Muscle layer of duodenum (tissue), 2 donors: ENCODE data around the gene UBXN1.
A peak's percentile ranks its signal among the peaks of the same experiment; 100 is the strongest.
"Not testable (repeated sequence)": the region's sequence is repeated elsewhere in the genome, so short reads cannot be mapped to it uniquely, and the experiment has no call there.

Experiments used
- H3K27ac ChIP-seq: one replicate; pipeline ENCODE4 v1.7.0; 2013; ENCODE audit warnings: mild to moderate bottlenecking, low read length
- H3K27me3 ChIP-seq: one replicate; pipeline ENCODE4 v1.7.0; 2013; ENCODE audit warnings: low read depth, mild to moderate bottlenecking, control low read depth, low read length
- H3K36me3 ChIP-seq, 2 donors: one replicate each; pipeline ENCODE4 v1.7.0; 2013; ENCODE audit warnings: low read length in 2 of 2, control low read depth in 1 of 2, mild to moderate bottlenecking in 1 of 2; ENCODE audit not compliant: insufficient read depth in 2 of 2, control insufficient read depth in 1 of 2
- H3K4me1 ChIP-seq, 2 donors: one replicate each; pipeline ENCODE4 v1.7.0; 2013; ENCODE audit warnings: low read length in 2 of 2, mild to moderate bottlenecking in 2 of 2, control low read depth in 1 of 2, moderate library complexity in 1 of 2; ENCODE audit not compliant: insufficient read depth in 2 of 2, control insufficient read depth in 1 of 2
- H3K4me3 ChIP-seq, 2 donors: one replicate each; pipeline ENCODE4 v1.7.0; 2013; ENCODE audit warnings: low read length in 2 of 2, low read depth in 1 of 2, mild to moderate bottlenecking in 1 of 2
- H3K9me3 ChIP-seq, 2 donors: one replicate each; pipeline ENCODE4 v1.7.0; 2013; ENCODE audit warnings: low read length in 2 of 2, control low read depth in 1 of 2, mild to moderate bottlenecking in 1 of 2; ENCODE audit not compliant: control insufficient read depth in 1 of 2
- donor health status: healthy.

Gene UBXN1

DNA sequence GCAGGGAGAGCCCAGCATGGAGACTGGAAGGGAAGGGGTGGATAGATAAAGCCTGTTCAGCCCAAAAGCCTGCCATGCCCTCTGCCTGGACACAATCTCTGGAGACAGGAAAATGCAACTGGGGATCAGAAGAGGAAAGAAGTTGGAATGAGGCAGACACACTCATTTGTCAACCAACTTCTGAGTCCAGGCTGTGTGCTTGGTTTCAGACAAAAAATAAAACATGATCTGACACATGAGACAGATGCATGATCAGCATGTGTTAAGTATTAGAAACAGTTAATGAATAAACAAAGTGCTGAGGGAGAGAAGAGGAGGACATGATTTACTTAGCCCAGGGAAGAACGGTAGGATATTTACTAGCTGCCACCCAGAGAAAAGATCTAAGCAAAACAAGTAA, 9.6 kb upstream of the UBXN1 start:
- H3K36me3 ChIP-seq = peaks cover 25 to 30% of the 10 kb centered on the region in 2 donors
- H3K27me3 ChIP-seq = no peaks in the 10 kb centered on the region
- H3K4me3 ChIP-seq = peak overlapping the region; percentile 47
- peaks cover 0 to 12% of the 10 kb centered on the region in 2 donors for H3K4me1 ChIP-seq
- H3K27ac ChIP-seq = peak overlapping the region; percentile 49
- H3K9me3 ChIP-seq = no peaks in the 10 kb centered on the region

- Histone ChIP-seq H3K4me3 (peak overlapping the region; percentile 47), H3K36me3 (peaks cover 22 to 27% of the 10 kb centered on the region in 2 donors), H3K27ac (no peak overlapping the region), H3K9me3 (no peaks in the 10 kb centered on the region), H3K4me1 (peaks cover 0 to 12% of the 10 kb centered on the region in 2 donors), H3K27me3 (no peaks in the 10 kb centered on the region)
These were observed 8.9 kb upstream of the UBXN1 start for GRCh38 chr11:62687508-62688396.

- H3K27ac ChIP-seq = no peak overlapping the region
- no peak overlapping the region for H3K4me3 ChIP-seq
- H3K4me1 ChIP-seq = peaks cover 6 to 15% of the 10 kb centered on the region in 2 donors
- peaks cover 0 to 5% of the 10 kb centered on the region in 2 donors for H3K36me3 ChIP-seq
- no peaks in the 10 kb centered on the region for H3K9me3 ChIP-seq
- H3K27me3 ChIP-seq = no peaks in the 10 kb centered on the region
These were observed 3.6 kb upstream of the UBXN1 start for GRCh38 chr11:62682518-62682917.

GRCh38 chr11:62680825-62681240, 2.0 kb upstream of the UBXN1 start:
- Histone ChIP-seq H3K9me3 (no peaks in the 10 kb centered on the region), H3K4me3 (no peak overlapping the region), H3K27ac (no peak overlapping the region), H3K36me3 (peaks cover 13 to 19% of the 10 kb centered on the region in 2 donors), H3K4me1 (peaks cover 6 to 26% of the 10 kb centered on the region in 2 donors), H3K27me3 (no peaks in the 10 kb centered on the region)

- peaks cover 13 to 24% of the 10 kb centered on the region in 2 donors for H3K36me3 ChIP-seq
- no peaks in the 10 kb centered on the region for H3K27me3 ChIP-seq
- H3K9me3 ChIP-seq = no peaks in the 10 kb centered on the region
- H3K27ac ChIP-seq = peak overlapping the region; percentile 83
- H3K4me3 ChIP-seq = peak overlapping the region; percentile 84 to 96
- peaks cover 6 to 29% of the 10 kb centered on the region in 2 donors for H3K4me1 ChIP-seq
These were observed 472 bp downstream of the UBXN1 start for GRCh38 chr11:62678433-62678769.

GRCh38 chr11:62677714-62678113, 1.2 kb downstream of the UBXN1 start:
- Histone ChIP-seq H3K27me3 (no peaks in the 10 kb centered on the region), H3K4me3 (peak overlapping the region; percentile 84 to 96), H3K9me3 (no peaks in the 10 kb centered on the region), H3K4me1 (peaks cover 6 to 35% of the 10 kb centered on the region in 2 donors), H3K36me3 (peaks cover 13 to 24% of the 10 kb centered on the region in 2 donors), H3K27ac (peak overlapping the region; percentile 83)

GRCh38 chr11:62677156-62677555, 1.7 kb downstream of the UBXN1 start:
- H3K27ac ChIP-seq = no peak overlapping the region
- no peak overlapping the region for H3K4me3 ChIP-seq
- H3K9me3 ChIP-seq = no peaks in the 10 kb centered on the region
- peaks cover 6 to 41% of the 10 kb centered on the region in 2 donors for H3K4me1 ChIP-seq
- H3K27me3 ChIP-seq = no peaks in the 10 kb centered on the region
- peaks cover 13 to 24% of the 10 kb centered on the region in 2 donors for H3K36me3 ChIP-seq

DNA sequence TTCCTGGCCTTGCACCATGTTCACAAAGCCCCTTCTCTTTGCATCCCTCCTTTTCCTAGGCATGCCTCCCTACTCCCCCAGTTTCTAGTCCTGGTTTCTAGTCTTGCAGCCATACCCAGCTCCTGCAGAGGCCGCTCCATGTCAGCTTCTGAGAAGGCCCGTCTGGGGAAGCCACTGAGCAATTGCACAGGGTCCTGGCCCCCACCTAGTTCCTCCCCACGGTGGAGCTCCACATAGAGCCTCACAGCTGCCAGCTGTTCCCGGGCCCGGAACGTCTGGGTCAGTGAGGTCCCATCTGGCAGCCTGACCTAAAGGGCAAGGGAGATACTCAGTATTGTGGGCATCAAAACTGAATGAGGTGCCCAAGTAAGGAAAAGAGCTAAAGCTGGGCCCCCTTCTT, 2.2 kb downstream of the UBXN1 start:
- Histone ChIP-seq H3K9me3 (no peaks in the 10 kb centered on the region), H3K4me1 (peaks cover 6 to 41% of the 10 kb centered on the region in 2 donors), H3K4me3 (no peak overlapping the region), H3K27ac (no peak overlapping the region), H3K36me3 (peaks cover 13 to 24% of the 10 kb centered on the region in 2 donors), H3K27me3 (no peaks in the 10 kb centered on the region)

DNA sequence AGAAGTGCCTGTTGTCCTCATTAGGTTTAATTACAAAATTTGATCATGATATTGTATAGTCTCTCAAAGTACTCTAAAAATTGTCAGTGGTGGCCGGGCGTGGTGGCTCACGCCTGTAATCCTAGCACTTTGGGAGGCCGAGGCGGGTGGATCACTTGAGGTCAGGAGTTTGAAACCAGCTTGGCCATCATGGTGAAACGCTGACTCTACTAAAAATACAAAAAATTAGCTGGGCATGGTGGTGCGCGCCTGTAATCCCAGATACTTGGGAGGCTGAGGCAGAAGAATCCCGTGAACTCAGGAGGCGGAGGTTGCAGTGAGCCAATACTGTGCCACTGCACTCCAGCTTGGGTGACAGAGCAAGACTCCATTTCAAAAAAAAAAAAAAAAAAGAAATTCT, 3.5 kb downstream of the UBXN1 start:
- peaks cover 13 to 24% of the 10 kb centered on the region in 2 donors for H3K36me3 ChIP-seq
- peaks cover 6 to 47% of the 10 kb centered on the region in 2 donors for H3K4me1 ChIP-seq
- not testable (repeated sequence) for H3K27ac ChIP-seq, H3K4me3 ChIP-seq, H3K27me3 ChIP-seq, H3K9me3 ChIP-seq

GRCh38 chr11:62673196-62673525, 5.7 kb downstream of the UBXN1 start:
- Histone ChIP-seq H3K4me1 (peaks cover 4 to 41% of the 10 kb centered on the region in 2 donors), H3K27ac (no peak overlapping the region), H3K36me3 (peaks cover 13 to 24% of the 10 kb centered on the region in 2 donors)

DNA sequence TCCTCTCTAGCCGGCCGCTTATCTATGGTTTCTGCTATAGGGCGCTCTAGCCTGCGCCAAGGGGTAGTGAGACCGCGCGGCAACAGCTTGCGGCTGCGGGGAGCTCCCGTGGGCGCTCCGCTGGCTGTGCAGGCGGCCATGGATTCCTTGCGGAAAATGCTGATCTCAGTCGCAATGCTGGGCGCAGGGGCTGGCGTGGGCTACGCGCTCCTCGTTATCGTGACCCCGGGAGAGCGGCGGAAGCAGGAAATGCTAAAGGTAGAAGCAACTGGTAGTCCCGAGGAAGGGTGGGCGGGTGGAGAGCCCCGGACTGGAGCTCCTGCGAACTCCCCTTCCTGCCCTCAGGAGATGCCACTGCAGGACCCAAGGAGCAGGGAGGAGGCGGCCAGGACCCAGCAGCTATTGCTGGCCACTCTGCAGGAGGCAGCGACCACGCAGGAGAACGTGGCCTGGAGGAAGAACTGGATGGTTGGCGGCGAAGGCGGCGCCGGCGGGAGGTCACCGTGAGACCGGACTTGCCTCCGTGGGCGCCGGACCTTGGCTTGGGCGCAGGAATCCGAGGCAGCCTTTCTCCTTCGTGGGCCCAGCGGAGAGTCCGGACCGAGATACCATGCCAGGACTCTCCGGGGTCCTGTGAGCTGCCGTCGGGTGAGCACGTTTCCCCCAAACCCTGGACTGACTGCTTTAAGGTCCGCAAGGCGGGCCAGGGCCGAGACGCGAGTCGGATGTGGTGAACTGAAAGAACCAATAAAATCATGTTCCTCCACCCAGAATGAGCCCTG, 7.1 kb downstream of the UBXN1 start, which contains the start of the genes LBHD1 and UQCC3:
Gene LBHD1, minus strand, starts transcription at position 660 of the 782 bp plus-strand sequence. CDS start 2,236 bp downstream, outside the sequence.
Gene UQCC3, plus strand, starts transcription at position 66 of the 782 bp plus-strand sequence. Its CDS starts 73 bp downstream, at position 139.
- H3K36me3 ChIP-seq = peaks cover 11 to 14% of the 10 kb centered on the region in 2 donors
- H3K27ac ChIP-seq = peak within 1 kb of the TSS; percentile 95
- peak within 1 kb of the TSS; percentile 77 to 95 for H3K4me3 ChIP-seq
- no peaks in the 10 kb centered on the region for H3K27me3 ChIP-seq
- no peaks in the 10 kb centered on the region for H3K9me3 ChIP-seq
- peaks cover 9 to 40% of the 10 kb centered on the region in 2 donors for H3K4me1 ChIP-seq

More at GRCh38 chr11:62673196-62673525, 5.7 kb downstream of the UBXN1 start:
- H3K4me3 ChIP-seq = peak overlapping the region in 1 of 2 donors; percentile 95
- H3K27me3 ChIP-seq = no peaks in the 10 kb centered on the region
- H3K9me3 ChIP-seq = no peaks in the 10 kb centered on the region
